HG03175 (cell line): ENCODE results near the gene LECT2.

Source experiments
- ATAC-seq: cut with Tn5 transposase; IDR thresholded peaks from one replicate; pipeline ENCODE4 v1.9.1; 2021; ENCODE audit warnings: mild to moderate bottlenecking, moderate library complexity; ENCODE audit not compliant: unreplicated experiment

LECT2 gene

GRCh38 chr5:135941711-135942110, 13.1 kb downstream of the LECT2 start:
- ATAC-seq = no peak

DNA sequence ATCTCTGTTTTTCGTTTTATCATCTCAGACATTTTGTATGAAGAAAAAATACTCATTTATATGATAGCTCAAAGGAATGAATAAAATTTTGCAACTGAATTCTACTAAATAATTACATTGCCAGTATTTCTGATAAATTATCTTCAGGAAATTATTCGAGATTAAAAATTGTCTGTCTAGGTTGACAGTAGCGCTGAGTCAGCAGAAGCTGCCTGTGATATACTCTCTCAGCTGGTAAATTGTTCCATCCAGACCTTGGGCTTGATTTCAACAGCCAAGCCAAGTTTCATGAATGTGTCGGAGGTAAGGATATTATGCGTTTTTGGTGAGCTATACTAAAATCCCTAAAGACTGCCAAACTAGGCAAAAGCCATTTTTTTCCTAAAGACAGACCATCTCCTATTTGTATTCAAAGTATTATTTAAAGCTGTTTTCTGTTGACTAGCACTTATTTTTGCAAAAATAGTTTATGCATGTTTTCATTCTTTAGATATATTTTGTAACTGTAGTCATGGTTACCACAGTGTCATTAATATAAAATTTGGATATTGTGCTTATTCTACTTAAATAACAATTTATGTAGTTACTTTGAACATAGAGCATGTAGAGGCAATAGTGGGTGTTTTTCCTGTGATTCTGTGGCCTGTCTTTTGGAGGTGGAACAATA, 17.4 kb downstream of the LECT2 start:
- no peak for ATAC-seq

DNA sequence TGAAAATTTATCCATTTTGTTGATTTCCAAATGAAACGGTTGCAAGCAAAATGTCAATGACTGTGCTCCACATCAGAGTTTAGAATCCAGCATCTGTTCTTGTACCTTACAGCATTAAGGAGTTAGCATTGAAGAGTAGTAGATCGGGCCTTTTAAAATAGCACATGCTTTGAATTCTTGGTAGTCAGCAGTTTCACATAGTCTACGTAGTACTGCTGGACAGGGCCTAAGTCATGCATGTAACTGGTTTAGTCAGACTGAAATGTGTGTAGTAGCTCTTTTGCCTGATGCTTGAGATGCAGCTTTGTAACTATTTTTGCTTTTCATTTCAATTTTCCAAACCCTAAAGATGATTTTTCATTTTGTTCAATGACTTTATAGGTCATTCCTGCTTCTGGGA, 19.8 kb downstream of the LECT2 start:
- no peak for ATAC-seq

DNA sequence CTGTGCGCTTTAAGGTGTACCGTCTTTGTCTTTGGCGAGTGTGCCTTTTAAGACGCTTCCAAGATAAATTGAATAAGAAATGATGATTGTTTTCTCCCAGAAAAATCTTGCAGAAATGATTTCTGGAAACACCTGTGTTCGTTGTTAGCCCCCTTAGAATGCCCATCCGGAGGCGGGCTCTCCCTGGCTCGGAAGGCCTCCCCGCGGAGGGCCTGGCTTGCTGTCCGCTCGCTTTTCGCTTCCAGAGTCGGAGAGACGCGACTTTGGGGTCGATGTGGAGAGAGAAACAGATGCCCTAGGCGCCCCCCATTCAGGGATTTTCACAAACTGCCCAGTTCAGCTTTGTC, 23.9 kb downstream of the LECT2 start:
- ATAC-seq = no peak

DNA sequence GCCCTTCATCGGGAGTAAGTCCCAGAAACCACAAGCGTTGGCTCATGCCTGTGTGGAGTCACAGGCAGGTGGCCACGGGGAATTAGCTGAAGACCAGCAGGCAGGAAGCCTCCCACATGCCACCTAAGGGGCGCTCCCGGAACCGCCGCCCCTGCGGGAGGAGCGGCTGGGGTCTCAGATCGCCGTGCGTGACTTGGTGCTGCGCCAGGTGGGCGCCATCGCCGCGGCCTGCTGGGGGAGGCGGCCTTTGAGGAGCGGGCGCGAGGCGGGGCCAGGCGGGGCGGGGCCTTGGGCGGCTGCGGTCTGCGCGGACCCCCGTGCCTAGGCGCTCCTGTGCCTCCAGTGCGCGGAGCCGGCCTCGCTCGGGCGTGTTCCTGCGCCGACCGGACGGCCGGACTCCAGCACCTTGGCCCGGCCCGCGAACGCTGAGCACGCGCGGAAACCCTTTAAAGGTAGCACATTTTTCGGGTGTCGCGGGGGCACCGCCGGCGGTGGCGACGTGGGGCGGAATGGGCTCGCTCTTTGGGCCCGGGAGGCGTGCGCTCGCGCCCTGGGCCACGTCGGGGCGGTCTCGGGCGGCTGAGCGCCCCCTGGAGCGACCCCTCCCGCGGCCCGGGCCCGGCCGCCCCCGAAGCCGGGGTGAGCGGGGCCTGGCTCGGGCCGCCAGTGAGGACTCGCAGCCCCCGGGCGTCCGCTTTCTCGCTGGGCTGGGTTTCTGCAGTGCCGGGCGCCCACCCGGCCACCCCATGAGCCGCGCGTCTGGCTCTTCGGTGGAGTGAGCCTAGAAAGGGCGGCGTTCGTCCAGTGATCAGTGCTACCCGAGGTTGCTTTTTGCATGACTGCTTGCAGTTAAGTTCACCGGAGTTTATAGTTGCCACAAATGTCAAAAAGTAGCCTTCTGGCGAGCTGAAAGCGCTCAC, 24.5 kb downstream of the LECT2 start:
- no peak for ATAC-seq

DNA sequence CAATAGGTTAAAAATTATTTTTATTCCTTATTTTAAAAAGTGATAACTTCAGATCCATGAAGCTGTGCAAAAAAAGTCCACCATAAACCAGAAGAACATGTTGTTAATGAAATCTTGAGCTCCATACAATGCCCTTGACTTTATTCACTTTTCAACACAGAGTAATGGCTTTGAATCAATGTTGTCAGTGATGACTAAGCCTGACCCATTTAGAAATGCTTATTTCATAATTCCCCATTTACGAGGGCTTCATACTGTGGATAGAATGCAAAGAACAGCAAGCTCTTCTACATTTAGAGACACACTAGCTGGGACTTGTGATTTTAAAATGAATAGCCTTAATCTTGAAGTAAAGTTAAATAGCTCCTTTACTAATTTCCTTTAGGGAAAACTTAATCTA, 33.4 kb downstream of the LECT2 start:
- no peak for ATAC-seq

DNA sequence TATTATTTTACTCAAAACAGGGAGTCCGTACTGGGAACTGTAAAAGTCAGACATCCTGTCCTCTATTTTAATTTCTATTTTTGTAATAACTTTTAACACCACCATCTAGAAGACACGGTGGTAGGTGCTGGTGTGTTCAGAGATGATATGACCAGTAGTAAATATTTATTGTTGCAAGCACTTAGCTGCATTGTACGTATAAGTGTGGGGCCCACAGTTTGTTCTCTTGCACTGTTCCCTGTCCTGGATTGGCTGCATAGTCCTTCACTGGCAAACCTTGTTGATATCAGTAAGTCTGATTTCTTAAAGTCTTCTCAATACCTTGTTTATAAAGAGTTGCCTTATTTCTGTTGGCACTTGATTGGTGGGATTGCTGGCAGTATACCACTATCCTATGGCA, 34.6 kb downstream of the LECT2 start:
- no peak for ATAC-seq

- no peak for ATAC-seq
Observed at GRCh38 chr5:135916638-135917263, 38.0 kb downstream of the LECT2 start.

GRCh38 chr5:135915466-135916001, 39.2 kb downstream of the LECT2 start:
- no peak for ATAC-seq

GRCh38 chr5:135913713-135914626, 40.8 kb downstream of the LECT2 start:
- ATAC-seq = no peak

DNA sequence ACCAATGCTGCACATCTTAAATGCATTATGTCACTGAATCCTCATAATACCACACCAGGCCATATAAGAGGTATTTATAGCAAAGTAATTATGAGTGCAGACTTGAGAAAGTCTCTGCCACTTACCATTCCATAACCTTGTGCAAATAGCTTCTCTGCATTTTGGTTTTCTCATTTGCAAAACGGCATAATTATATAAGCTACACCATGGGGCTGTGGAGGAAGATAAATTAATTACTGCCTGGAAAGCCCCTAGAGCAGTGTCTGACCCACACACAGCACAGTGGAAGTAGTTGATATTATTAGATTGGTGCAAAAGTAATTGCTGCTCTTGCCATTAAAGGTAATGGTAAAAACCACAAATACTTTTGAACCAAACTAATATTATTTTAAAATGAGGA, 49.6 kb downstream of the LECT2 start:
- ATAC-seq = no peak

- no peak for ATAC-seq
Observed at GRCh38 chr5:135901633-135902032, 53.1 kb downstream of the LECT2 start.

GRCh38 chr5:135900276-135900675, 54.5 kb downstream of the LECT2 start:
- ATAC-seq = no peak

DNA sequence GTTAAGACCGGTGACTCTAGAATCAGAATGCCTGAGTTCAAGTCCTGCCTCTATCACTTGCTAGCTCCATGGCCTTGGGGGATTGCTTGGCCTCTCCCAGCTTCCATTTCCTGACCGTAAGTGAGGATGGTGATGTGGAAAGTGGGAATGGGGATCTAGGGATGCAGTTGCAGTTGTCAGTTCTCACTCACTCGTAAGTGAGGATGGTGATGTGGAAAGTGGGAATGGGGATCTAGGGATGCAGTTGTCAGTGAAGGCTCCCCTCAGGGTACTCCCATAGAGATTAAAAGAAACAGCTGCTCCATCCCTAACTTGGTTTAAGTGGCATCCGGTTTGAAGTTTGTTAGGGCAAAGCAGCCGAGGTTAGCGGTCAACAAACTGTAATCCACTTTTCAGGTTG, 56.1 kb downstream of the LECT2 start:
- no peak for ATAC-seq
